ENCODE results near the gene ZNF195.
"Not testable (repeated sequence)": the region's sequence is repeated elsewhere in the genome, so short reads cannot be mapped to it uniquely, and the experiment has no call there.

Gene ZNF195

DNA sequence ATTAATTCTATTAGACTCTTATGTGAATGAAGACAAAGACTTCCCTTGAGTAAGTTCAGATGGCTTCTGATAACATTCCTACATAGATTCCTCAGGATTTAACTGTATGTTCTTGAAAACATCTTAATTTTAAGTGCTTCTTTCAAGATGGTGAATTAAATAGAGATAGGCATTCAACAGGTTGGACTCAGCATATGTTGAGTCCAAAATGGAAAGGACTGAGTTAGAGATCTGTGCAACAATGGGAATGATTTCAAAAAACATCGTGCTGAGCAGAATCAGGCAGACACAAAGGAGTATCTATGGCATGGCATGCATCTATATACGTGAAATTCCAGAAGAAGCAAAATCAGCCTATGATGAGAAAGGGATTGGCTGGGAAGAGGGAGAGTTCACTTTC is 36.2 kb downstream of the ZNF195 start:
- DNase-seq (ENCODE audit: extremely low spot score): no peak
- ChIA-PET POLR2A (no interaction called here), CTCF (interaction anchor here (0.6 kb wide), 1 partner anchor 328 kb away, joined by 3 read pairs; no protein-coding TSS in a partner anchor)
- TF ChIP-seq CTBP1 (IDR thresholded peaks at IDR 0.05; ENCODE audit: borderline replicate concordance) (no peak), L3MBTL2 (conservative IDR thresholded peaks at IDR 0.05) (no peak), ZNF384 (IDR thresholded peaks at IDR 0.05) (no peak), BHLHE40 (IDR thresholded peaks at IDR 0.05; ENCODE audit: borderline replicate concordance) (no peak), TARDBP (IDR thresholded peaks at IDR 0.05) (no peak)

DNA sequence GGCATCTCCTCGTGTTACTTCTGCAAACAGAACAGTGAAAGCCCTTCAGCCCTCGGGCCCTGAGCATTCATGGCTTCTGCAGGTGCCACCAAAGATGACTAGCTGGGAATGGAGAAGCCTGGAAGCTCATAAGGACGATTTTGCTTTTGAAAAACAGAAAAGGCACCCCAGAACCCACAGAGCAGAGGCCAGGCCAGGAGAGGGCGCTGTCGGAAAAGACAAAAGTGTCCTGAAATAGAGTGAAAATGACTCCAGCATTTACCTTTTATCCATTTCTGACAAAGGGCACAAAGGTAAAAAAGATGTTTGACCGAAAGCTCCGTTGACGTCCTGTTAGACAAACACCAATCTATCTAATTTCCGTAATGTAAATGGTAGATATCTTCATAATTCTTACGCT is 37.6 kb downstream of the ZNF195 start:
- POLR2A ChIA-PET: no interaction called here
- DNase-seq (ENCODE audit: extremely low spot score): peak; percentile 60
- CTCF ChIA-PET: interaction anchor here (0.6 to 2.6 kb wide), 8 partner anchors 12 to 150 kb away, joined by 3 to 13 read pairs (median 4); partner anchors contain the start of gene ZNF195
- no peak for TF ChIP-seq NFRKB (IDR thresholded peaks at IDR 0.05)
- TF ChIP-seq FOXM1 (IDR thresholded peaks at IDR 0.05; ENCODE audit: borderline replicate concordance): no peak
- no peak for TF ChIP-seq SUZ12 (IDR thresholded peaks at IDR 0.05)
- no peak for TF ChIP-seq HDGF (IDR thresholded peaks at IDR 0.05; ENCODE audit: borderline replicate concordance)
- no peak for TF ChIP-seq ARNT (IDR thresholded peaks at IDR 0.05)
- no peak for TF ChIP-seq L3MBTL2 (conservative IDR thresholded peaks at IDR 0.05)
- TF ChIP-seq, protein P1, sequence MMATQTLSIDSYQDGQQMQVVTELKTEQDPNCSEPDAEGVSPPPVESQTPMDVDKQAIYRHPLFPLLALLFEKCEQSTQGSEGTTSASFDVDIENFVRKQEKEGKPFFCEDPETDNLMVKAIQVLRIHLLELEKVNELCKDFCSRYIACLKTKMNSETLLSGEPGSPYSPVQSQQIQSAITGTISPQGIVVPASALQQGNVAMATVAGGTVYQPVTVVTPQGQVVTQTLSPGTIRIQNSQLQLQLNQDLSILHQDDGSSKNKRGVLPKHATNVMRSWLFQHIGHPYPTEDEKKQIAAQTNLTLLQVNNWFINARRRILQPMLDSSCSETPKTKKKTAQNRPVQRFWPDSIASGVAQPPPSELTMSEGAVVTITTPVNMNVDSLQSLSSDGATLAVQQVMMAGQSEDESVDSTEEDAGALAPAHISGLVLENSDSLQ (IDR thresholded peaks at IDR 0.05): no peak
- no peak for TF ChIP-seq FOXA1 (IDR thresholded peaks at IDR 0.05)

DNA sequence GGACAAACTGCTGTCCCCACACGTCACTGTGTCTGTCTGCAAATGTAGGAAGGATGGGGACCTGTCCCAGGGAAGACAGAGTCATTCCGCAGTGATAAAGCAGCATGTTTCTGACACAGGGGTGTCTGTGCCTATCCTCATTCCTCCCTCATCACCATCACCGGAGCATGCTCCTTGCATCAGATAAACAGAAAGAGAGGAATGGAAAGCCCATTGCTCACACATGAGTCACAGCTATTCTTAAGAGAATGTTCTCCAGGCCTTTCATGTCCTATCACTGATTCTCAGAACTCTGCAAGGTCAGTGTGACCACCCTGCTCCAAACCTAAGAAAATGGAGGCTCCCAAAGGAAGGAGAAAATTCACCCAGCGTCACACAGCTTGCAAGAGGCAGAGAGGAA is 38.9 kb downstream of the ZNF195 start:
- DNase-seq (ENCODE audit: extremely low spot score): no peak
- no peak for TF ChIP-seq CTBP1 (IDR thresholded peaks at IDR 0.05; ENCODE audit: borderline replicate concordance)
- TF ChIP-seq SP1 (IDR thresholded peaks at IDR 0.05): no peak
- no peak for TF ChIP-seq SUZ12 (IDR thresholded peaks at IDR 0.05)
- TF ChIP-seq HDGF (IDR thresholded peaks at IDR 0.05; ENCODE audit: borderline replicate concordance): no peak
- no peak for TF ChIP-seq NFRKB (IDR thresholded peaks at IDR 0.05)
- no peak for TF ChIP-seq FOXK2 (IDR thresholded peaks at IDR 0.05)
- no peak for TF ChIP-seq FOXA1 (IDR thresholded peaks at IDR 0.05)
- no peak for TF ChIP-seq ZNF384 (IDR thresholded peaks at IDR 0.05)
- no peak for TF ChIP-seq L3MBTL2 (conservative IDR thresholded peaks at IDR 0.05)
- no peak for TF ChIP-seq ARNT (IDR thresholded peaks at IDR 0.05)
- POLR2A ChIA-PET: no interaction called here
- CTCF ChIA-PET: interaction anchor here (2.6 kb wide), 1 partner anchor 69 kb away, joined by 13 read pairs; no protein-coding TSS in a partner anchor

DNA sequence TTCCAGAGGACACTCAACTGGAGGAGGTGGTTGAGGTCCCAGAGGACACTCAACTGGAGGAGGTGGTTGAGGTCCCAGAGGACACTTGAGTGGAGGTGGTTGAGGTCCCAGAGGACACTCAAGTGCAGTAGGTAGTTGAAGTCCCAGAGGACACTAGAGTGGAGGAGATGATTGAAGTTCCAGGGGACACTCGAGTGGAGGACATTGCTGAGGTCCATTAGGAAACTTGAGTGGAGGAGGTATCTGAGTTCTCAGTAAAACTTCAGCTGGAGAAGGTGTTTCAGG is 39.7 kb downstream of the ZNF195 start:
- no peak for DNase-seq (ENCODE audit: extremely low spot score)
- no peak for TF ChIP-seq TARDBP (IDR thresholded peaks at IDR 0.05)
- TF ChIP-seq BHLHE40 (IDR thresholded peaks at IDR 0.05; ENCODE audit: borderline replicate concordance): no peak
- TF ChIP-seq SUZ12 (IDR thresholded peaks at IDR 0.05): no peak
- no peak for TF ChIP-seq SP1 (IDR thresholded peaks at IDR 0.05)
- TF ChIP-seq LEF1 (IDR thresholded peaks at IDR 0.05; ENCODE audit: borderline replicate concordance): no peak
- TF ChIP-seq ZNF384 (IDR thresholded peaks at IDR 0.05): no peak
- TF ChIP-seq HDGF (IDR thresholded peaks at IDR 0.05; ENCODE audit: borderline replicate concordance): no peak
- no peak for TF ChIP-seq FOXA1 (IDR thresholded peaks at IDR 0.05)
- TF ChIP-seq, protein P1 (IDR thresholded peaks at IDR 0.05): no peak
- no peak for TF ChIP-seq FOXM1 (IDR thresholded peaks at IDR 0.05; ENCODE audit: borderline replicate concordance)
- TF ChIP-seq ELF4 (IDR thresholded peaks at IDR 0.05): no peak
- TF ChIP-seq NFRKB (IDR thresholded peaks at IDR 0.05): no peak
- TF ChIP-seq L3MBTL2 (conservative IDR thresholded peaks at IDR 0.05): no peak
- no peak for TF ChIP-seq CTBP1 (IDR thresholded peaks at IDR 0.05; ENCODE audit: borderline replicate concordance)
- ChIA-PET CTCF (interaction anchor here (2.6 kb wide), 1 partner anchor 69 kb away, joined by 13 read pairs; no protein-coding TSS in a partner anchor), POLR2A (no interaction called here)

DNA sequence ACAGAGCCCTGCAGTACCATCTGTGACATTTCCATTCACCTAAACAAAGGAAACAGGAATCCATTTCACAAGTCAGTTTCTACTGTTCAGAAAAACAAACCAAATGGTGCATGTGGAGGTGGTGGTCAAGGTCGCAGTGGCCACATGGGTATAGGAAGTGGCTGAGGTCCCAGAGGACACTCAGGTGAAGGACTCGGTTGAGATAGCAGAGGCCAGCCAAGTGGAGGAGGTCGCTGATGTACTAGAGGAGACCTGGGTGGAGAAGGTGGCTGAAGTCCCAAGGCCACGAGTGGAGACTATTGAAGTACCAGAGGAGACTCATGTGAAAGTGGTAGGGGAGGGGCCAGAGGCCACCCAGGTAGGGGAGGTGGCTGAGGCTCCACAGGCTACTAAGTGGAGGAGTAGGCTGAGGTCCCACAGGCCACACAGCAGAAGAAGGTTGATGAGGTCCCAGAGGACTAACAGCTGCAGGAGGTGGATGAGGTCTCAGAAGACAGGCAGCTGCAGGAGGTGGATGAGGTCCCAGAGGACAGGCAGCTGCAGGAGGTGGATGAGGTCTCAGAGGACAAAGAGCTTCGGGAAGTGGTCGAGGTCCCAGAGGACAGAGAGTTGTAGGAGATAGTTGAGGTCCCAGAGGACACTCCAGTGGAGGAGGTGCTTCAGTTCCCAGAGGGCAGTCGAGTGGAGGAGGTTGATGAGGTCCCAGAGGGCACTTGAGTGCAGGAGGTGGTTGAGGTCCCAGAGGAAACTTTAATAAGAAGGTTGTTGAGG is 40.2 kb downstream of the ZNF195 start:
- ChIA-PET POLR2A (no interaction called here), CTCF (no interaction called here)
- DNase-seq (ENCODE audit: extremely low spot score): no peak
- no peak for TF ChIP-seq HDGF (IDR thresholded peaks at IDR 0.05; ENCODE audit: borderline replicate concordance)
- no peak for TF ChIP-seq FOXK2 (IDR thresholded peaks at IDR 0.05)
- no peak for TF ChIP-seq CTBP1 (IDR thresholded peaks at IDR 0.05; ENCODE audit: borderline replicate concordance)
- TF ChIP-seq ZNF384 (IDR thresholded peaks at IDR 0.05): no peak
- no peak for TF ChIP-seq ARNT (IDR thresholded peaks at IDR 0.05)
- no peak for TF ChIP-seq TARDBP (IDR thresholded peaks at IDR 0.05)
- TF ChIP-seq ELF4 (IDR thresholded peaks at IDR 0.05): no peak
- TF ChIP-seq SP1 (IDR thresholded peaks at IDR 0.05): no peak
- no peak for TF ChIP-seq BHLHE40 (IDR thresholded peaks at IDR 0.05; ENCODE audit: borderline replicate concordance)
- TF ChIP-seq, protein P1 (IDR thresholded peaks at IDR 0.05): no peak
- no peak for TF ChIP-seq FOXA1 (IDR thresholded peaks at IDR 0.05)
- TF ChIP-seq SUZ12 (IDR thresholded peaks at IDR 0.05): no peak
- no peak for TF ChIP-seq L3MBTL2 (conservative IDR thresholded peaks at IDR 0.05)
- TF ChIP-seq FOXM1 (IDR thresholded peaks at IDR 0.05; ENCODE audit: borderline replicate concordance): no peak

DNA sequence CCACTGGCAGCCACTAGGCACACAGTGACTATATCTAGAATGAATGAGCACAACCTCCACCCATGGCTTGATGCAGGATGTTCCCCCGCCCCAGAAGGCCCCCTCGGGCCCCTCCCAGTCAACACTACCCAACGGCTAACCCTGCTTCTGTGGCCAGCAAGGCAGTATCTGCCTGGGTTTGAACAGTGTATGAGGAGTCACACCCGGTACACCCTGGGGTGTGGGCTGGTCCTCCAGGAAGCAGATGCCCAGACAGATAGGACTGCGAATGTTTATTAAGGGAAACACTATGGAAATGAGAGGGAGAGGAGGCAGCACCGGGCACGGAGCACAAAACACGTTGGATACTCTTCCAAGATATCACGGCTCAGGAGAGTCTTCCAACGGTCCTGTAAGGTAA is 42.5 kb downstream of the ZNF195 start:
- POLR2A ChIA-PET; DNase-seq (ENCODE audit: extremely low spot score); CTCF ChIA-PET: not testable (repeated sequence)

DNA sequence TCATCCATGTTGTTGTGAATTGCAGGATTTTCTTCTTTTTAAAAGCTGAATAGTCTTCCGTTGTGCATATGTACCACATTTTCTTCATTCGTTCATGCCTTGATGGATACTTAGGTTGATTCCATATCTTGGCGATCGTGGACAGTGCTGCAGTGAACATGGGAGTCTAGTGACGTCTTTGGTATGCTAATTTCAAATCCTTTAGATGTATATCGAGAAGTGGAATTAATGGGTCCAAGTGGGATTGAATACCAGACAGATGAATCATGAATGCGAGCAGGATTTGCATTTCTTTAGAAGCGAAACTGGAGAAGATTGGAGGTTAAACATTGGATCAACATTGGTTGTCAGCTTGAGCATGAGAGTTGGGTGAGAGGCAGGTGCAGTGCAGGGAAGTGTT is 45.8 kb downstream of the ZNF195 start:
- DNase-seq (ENCODE audit: extremely low spot score); CTCF ChIA-PET; POLR2A ChIA-PET: not testable (repeated sequence)

DNA sequence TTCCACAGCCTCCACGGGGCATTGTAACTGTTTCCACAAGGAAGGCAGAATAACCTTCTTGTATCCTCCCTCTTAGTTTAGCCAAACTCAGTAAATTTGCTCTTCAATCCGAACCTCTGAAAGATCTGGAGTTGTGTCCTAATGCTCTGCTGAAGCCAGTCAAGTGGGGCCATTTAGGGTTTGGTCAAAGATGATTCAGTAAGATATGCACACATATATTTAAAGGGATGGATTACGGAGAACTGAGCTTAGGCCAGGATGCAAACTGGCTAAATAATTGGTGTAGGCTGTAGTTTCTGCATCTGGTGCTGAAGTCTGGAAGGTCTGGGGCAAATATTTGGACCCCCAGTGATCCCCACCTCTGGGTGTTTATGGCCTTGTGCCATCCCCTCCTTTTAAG is 47.9 kb downstream of the ZNF195 start:
- DNase-seq (ENCODE audit: extremely low spot score); CTCF ChIA-PET; POLR2A ChIA-PET: not testable (repeated sequence)

DNA sequence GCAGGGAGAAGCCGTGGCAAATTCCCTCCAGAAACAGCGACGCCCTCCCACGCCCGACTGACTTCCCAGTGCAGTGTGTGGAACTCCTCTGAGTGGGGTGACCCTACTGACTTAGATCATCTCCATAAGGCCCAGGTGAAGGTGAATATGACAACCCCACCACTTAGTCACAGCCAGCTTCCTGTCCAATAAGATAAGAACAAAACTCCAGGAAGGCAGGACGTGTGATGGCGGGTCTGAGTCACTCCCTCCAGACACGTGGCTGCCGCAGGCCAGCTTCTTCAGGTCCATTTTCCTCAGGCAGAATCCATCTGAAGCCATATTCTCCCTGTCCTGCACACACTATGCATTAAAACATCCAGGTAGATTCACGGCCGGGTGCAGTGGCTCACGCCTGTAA is 48.9 kb downstream of the ZNF195 start:
- CTCF ChIA-PET; POLR2A ChIA-PET; DNase-seq (ENCODE audit: extremely low spot score): not testable (repeated sequence)

DNA sequence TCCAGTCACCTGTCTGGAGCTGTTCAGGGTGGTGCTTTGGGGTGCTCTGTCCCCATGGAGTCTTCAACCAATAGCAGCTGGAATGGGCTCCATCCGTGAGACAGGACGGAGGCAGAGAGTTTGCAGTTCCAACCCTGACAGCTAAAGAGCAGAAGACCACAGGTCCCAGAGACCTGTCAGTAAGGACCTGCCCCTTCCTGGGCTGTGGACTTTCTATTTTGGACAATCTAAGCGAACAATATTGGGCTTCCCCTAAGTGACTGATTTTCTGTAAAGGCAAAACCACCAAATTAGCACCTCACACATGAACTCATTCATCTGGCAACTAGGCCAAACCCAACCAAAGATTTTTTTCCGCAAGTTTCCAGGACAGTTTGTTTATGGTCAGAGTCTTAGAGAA is 50.4 kb downstream of the ZNF195 start:
- CTCF ChIA-PET; DNase-seq (ENCODE audit: extremely low spot score); POLR2A ChIA-PET: not testable (repeated sequence)

DNA sequence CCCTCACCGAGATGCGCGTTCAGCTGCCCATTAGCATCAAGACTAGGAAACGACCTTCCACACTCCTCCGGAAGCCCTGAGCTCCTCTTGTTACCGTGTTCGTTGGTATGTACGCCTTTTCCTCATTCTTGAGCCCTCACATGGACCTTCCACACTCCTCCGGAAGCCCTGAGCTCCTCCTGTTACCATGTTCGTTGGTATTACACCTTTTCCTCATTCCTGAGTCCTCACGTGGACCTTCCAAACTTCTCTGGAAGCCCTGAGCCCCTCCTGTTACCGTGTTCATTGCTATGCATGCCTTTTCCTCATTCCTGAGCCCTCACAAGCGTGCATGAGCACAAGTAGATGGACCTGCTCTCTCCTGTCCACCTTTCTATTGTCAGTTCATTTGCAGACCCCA is 52.5 kb downstream of the ZNF195 start:
- DNase-seq (ENCODE audit: extremely low spot score); CTCF ChIA-PET; POLR2A ChIA-PET: not testable (repeated sequence)

DNA sequence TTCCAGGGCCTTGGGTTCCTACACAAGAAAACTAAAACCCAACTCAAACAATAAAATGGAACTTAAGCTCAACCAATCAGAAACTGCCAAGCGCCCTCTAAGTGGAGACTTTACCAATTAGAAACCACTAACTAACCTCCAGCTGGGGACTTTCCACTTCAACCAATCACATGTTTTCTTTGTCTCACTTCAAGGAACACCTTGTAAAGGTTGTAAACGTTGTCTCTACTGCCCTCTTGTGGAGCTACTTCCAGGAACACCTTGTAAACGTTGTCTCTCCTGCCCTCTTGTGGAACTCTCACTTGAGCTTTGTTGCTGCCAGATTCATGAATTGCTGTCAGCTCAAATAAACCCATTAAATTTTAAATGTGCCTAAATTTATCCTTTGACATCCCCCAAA is 54.2 kb downstream of the ZNF195 start:
- DNase-seq (ENCODE audit: extremely low spot score); POLR2A ChIA-PET; CTCF ChIA-PET: not testable (repeated sequence)
